M059J (cell line): ENCODE results near the gene OIT3. TPM values are rescaled to one million over a fixed set of nuclear protein-coding genes. Genes with fewer than 3 reads are reported as not detected.
A peak's percentile ranks its signal among the peaks of the same experiment; 100 is the strongest.
"Not testable (repeated sequence)": the region's sequence is repeated elsewhere in the genome, so short reads cannot be mapped to it uniquely, and the experiment has no call there.

Experiments used
- DNase-seq: peaks from one replicate; pipeline ENCODE4 v3.0.0-alpha.2; 2012; ENCODE audit warnings: low read depth
- total RNA-seq: library from RNA; depleted of rRNA; stranded (reverse); fragments of >200 nt; shearing (Covaris generic); gene quantifications from 2 replicates; pipeline ENCODE4 v1.2.3, GENCODE V29; 2014

OIT3 gene
- total RNA-seq, 1 experiment from 2014 or later: not detected

- not testable (repeated sequence) for DNase-seq
Observed at GRCh38 chr10:72903941-72904446, 10.5 kb downstream of the OIT3 start.

DNA sequence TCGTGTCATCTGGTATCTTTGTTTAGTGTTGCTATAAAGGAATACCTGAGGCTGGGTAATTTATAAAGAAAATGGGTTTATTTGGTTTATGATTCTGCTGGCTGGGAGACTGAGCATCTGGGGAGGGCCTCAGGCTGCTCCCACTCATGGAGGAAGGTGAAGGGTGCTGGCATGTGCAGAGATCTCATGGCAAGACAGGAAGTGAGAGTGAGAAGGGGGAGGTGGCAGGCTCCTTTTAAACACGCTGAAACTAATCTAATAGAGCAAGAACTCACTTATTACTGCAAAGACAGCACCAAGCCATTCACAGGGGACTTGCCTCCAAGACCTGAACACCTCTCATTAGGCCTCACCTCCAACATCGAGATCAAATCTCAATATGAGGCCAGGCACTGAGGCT, 11.3 kb downstream of the OIT3 start:
- DNase-seq: no peak

- peak; percentile 22 for DNase-seq
Observed at GRCh38 chr10:72906446-72906845, 12.9 kb downstream of the OIT3 start.

DNA sequence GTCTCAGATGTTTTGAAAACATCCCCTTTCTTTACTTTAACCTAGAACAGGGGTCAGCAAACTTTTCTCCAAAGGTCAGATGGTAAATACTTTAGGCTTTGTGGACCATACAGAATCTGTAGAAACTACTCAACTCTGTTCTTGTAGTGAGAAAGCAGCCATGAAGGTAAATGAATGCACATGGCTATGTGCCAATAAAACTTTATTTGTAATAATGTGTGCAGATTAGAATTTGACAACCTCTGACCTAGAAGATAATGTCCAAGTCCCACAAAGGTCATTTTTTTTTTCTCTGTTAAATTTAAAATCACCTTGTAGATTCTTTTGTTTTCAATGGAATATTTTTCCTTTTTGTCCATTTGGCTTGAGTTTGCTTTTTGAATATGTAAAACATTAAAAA, 17.2 kb downstream of the OIT3 start:
- DNase-seq: no peak

GRCh38 chr10:72911758-72912157, 18.2 kb downstream of the OIT3 start:
- no peak for DNase-seq

GRCh38 chr10:72912736-72913135, 19.2 kb downstream of the OIT3 start:
- DNase-seq: no peak

GRCh38 chr10:72913287-72913686, 19.7 kb downstream of the OIT3 start:
- peak; percentile 5 for DNase-seq

- DNase-seq: not testable (repeated sequence)
Observed at GRCh38 chr10:72917201-72917600, 23.7 kb downstream of the OIT3 start.

DNA sequence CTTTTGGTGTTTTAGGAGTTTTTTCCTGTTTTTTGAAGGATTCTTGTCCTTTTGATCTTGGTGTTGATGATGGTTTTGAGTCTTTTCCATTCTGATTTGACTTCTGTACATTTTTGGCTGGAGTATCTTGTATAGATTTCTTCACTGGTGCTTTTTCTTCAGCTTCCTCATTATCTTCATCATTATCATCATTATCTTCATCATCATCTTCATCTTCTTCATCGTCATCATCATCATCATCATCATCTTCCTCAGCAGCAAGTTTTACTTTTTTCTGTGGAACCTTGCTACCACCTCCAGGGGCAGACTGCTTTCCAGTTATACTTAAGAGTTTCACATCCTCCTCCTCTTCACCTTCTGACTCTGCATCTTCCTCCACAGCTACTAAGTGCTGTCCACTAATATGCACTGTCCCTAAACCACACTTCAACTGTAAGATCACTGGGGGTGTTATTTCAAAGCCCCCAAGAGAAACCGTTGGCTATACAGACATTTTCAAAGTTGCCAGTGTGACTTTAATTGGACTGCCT, 24.3 kb downstream of the OIT3 start:
- not testable (repeated sequence) for DNase-seq

DNA sequence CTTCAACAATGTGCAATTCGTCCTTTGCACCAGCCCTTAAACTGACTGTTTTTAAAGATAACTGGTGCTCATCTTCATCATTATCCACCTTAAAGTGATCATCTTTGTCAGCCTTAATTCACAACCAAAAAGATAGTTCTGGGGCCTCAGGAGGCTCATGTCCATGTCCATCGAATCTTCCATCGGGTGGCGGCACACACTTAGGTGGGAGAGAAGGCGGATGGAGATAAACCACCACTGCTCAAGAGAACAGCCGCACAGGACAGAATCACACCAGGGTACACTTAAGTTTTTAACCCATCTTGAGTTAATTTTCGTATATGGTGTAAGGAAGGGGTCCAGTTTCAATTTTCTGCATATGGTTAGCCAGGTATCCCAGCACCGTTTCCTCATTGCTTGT, 24.8 kb downstream of the OIT3 start:
- DNase-seq: no peak

- DNase-seq: not testable (repeated sequence)
Observed at GRCh38 chr10:72921147-72921683, 27.7 kb downstream of the OIT3 start.

GRCh38 chr10:72924351-72924750, 30.8 kb downstream of the OIT3 start:
- DNase-seq: no peak

- DNase-seq: no peak
Observed at GRCh38 chr10:72925951-72926465, 32.5 kb downstream of the OIT3 start.

GRCh38 chr10:72927485-72927884, 33.9 kb downstream of the OIT3 start:
- no peak for DNase-seq

DNA sequence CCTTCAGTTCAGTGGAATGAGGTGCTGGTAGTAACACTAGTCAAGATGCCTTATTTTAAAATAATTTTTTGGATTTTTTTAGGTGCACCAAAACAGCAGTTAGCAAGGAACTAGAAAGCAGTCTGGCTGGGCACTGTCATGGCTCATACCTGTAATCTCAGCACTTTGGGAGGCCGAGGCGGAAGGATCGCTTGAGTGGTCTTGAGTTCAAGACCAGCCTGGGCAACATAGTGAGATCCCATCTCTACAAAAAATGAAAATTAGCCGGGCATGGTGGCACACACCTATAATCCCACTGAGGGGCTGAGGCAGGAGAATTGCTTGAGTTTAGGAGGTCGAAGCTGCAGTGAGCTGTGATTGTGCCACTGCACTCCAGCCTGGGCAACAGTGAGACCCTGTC, 35.3 kb downstream of the OIT3 start:
- no peak for DNase-seq

- no peak for DNase-seq
Observed at GRCh38 chr10:72930276-72930675, 36.7 kb downstream of the OIT3 start.

- DNase-seq: no peak
Observed at GRCh38 chr10:72932259-72933015, 38.9 kb downstream of the OIT3 start.

- peak; percentile 33 for DNase-seq
Observed at GRCh38 chr10:72935361-72935760, 41.8 kb downstream of the OIT3 start.

DNA sequence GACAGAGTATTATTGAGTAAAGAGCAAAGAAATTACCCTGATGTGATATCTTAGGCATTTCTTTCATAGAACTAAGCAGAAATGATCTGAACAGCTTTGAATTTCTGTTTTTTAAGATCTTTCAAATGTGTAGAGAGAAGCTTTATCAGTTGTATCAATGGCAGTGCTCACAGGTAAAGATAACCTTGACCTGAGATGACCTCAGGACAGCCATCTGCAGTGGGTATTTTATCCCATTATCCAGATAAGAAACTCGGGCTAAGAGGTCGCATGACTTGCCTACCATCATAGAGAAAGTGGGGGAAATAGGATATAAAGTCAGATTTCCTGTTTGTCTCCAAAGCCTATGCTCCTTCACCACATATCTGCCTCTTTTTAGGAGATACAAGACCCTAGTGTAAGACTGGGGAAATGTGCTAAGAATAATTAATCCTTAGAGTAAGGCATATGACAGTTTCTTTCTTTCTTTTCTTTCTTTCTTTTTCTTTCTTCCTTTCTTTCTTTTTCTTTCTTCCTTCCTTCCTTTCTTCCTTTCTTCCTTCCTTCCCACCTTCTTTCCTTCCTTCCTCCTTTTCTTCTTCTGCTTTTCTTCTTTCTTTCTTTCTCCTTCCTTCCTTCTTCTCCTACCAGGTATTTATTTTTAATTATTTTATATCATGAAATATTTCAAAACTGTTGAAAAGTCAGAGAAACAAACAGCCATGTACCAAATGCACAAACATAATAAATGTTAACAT, 50.1 kb downstream of the OIT3 start:
- no peak for DNase-seq

DNA sequence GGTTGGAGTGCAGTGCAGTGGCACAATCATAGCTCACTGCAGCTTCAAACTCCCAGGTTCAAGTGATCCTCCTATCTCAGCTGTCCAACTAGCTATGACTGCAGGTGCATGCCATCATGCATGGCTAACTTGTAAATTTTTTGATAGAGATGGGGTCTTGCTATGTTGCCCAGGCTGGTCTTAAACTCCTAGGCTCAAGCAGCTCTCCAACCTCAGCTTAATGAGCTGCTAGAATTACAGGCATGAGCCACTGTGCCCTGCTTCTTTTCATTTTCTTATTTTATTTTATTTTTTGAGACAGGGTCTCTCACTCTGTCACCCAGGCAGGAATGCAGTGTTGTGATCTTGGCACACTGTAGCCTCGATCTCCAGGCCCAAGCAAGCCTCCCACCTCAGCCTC, 53.4 kb downstream of the OIT3 start:
- DNase-seq: no peak

- no peak for DNase-seq
Observed at GRCh38 chr10:72948762-72949161, 55.2 kb downstream of the OIT3 start.

GRCh38 chr10:72951760-72952159, 58.2 kb downstream of the OIT3 start:
- no peak for DNase-seq
